BJ (cell line): ENCODE results near the gene DOCK4. TPM values are rescaled to one million over a fixed set of nuclear protein-coding genes. Genes with fewer than 3 reads are reported as not detected.

Source experiments
- CTCF ChIA-PET: fragments of 350-600 bp; formaldehyde crosslinking; extraction: SDS; loops from one replicate; lab custom pipeline; 2021; ENCODE audit warnings: antibody characterized with exemption, inconsistent platforms; lab: Yijun Ruan, JAX
- POLR2A ChIA-PET: fragments of 300-600 bp; sonication (Branson Sonifier 250); formaldehyde crosslinking; extraction: SDS; loops from one replicate; lab custom pipeline; 2021; ENCODE audit warnings: antibody characterized with exemption; lab: Charles Lee
- DNase-seq: peaks from one replicate; pipeline ENCODE4 v3.0.0-alpha.2; 2011; ENCODE audit warnings: low read depth
- H3K27me3 ChIP-seq: 2 replicates; pipeline ENCODE4 v1.6.0; 2011; ENCODE audit warnings: low read length; ENCODE audit not compliant: control insufficient read depth, insufficient read depth
- H3K36me3 ChIP-seq: 2 replicates; pipeline ENCODE4 v1.5.1; 2011; ENCODE audit warnings: low read length; ENCODE audit not compliant: control insufficient read depth, insufficient read depth
- H3K4me3 ChIP-seq: 2 replicates; pipeline ENCODE4 v1.5.1; 2011; ENCODE audit warnings: low read depth, mild to moderate bottlenecking, control low read depth, low read length
- polyA plus RNA-seq: library from polyadenylated mRNA; depleted of rRNA; stranded (reverse); fragments of >200 nt; gene quantifications from 2 replicates; pipeline ENCODE4 v1.2.3, GENCODE V29; 2011
- TF ChIP-seq, protein P1 (sequence below): IDR thresholded peaks from 2 replicates; pipeline ENCODE4 v1.5.1; 2011; ENCODE audit warnings: low read depth, mild to moderate bottlenecking, control low read depth, inconsistent platforms, low read length, moderate library complexity; ENCODE audit not compliant: insufficient read depth

The DOCK4 gene
- polyA plus RNA-seq, 1 experiment = 0.15 TPM

DNA sequence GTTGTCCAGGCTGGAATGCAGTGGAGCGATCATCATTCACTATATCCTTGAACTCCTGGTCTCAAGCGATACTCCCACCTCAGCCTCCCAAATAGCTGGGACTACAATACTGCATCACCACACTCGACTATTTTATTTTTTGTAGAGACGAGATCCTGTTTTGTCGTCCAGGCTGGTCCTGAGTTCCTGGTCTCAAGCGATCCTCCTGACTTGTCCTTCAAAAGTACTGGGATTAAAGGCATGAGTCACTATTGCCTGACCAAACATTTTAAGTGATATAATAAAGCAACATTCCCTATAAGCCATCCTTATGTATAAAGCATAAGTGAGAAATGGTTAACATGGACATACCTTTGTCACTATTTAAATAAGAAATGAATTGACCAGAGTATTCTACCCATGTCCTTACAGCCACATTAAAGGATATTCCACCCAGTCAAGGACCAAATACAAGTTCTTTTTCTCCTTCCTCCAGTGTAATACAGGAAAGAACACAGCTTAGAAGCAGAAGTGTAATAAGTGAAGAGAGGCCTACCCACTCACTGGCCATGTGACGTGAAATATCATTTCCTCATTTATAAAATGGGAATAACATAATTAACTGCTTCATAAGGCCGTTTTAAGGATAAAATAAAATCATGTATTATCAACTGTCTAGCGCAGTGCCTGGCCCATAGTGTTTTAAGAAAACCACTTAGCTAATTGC lies 82.0 kb downstream of the DOCK4 start:
- CTCF ChIA-PET = interaction anchor here (1.1 kb wide), 1 partner anchor 12 kb away, joined by 3 read pairs; no protein-coding TSS in a partner anchor
- no peak for DNase-seq
- TF ChIP-seq, protein P1, sequence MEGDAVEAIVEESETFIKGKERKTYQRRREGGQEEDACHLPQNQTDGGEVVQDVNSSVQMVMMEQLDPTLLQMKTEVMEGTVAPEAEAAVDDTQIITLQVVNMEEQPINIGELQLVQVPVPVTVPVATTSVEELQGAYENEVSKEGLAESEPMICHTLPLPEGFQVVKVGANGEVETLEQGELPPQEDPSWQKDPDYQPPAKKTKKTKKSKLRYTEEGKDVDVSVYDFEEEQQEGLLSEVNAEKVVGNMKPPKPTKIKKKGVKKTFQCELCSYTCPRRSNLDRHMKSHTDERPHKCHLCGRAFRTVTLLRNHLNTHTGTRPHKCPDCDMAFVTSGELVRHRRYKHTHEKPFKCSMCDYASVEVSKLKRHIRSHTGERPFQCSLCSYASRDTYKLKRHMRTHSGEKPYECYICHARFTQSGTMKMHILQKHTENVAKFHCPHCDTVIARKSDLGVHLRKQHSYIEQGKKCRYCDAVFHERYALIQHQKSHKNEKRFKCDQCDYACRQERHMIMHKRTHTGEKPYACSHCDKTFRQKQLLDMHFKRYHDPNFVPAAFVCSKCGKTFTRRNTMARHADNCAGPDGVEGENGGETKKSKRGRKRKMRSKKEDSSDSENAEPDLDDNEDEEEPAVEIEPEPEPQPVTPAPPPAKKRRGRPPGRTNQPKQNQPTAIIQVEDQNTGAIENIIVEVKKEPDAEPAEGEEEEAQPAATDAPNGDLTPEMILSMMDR = no peak

DNA sequence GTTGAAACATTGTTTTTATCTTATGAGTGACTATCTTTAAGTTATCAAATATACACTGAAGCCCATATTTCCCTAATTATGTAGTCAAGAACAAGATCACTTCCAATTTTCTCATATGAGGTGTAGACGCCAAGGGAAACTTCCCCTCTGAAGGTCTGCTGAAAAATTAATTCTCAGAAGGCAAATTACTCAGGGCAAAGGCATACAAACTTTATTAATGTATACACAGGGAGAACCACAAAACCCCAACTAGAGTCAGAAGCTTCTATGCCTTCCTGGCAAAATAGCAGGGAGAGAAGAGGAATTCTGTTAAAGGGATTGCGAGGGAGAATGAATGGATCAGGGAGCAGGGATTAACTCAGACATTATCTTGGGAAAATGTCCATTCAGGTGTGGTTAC lies 83.4 kb downstream of the DOCK4 start:
- DNase-seq = no peak
- TF ChIP-seq, protein P1 = no peak
- POLR2A ChIA-PET = no interaction called here
- Histone ChIP-seq H3K4me3 (no peak overlapping the region), H3K27me3 (no peaks in the 10 kb centered on the region), H3K36me3 (no peaks in the 10 kb centered on the region)
- CTCF ChIA-PET = no interaction called here

More for the DNA sequence above, 82.0 kb downstream of the DOCK4 start:
- Histone ChIP-seq H3K4me3 (no peak overlapping the region), H3K27me3 (no peaks in the 10 kb centered on the region), H3K36me3 (no peaks in the 10 kb centered on the region)
- POLR2A ChIA-PET = no interaction called here

DNA sequence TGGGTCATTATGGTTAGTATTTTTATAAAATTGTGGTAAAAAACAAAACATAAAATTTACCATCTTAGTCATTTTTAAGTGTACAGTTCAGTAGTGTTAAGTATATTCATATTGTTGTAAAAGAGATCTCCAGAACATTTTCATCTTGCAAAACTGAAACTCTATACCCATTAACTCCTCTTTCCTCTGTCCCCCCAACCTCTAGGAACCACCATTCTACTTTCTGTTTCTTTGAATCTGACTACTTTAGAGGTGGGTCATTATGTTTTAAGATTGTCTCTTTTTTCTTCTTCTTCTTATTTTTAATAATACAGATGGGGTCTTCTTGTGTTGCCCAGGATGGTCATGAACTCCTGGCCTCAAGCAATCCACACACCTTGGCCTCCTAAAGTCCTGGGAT lies 84.1 kb downstream of the DOCK4 start:
- CTCF ChIA-PET = no interaction called here
- TF ChIP-seq, protein P1 = no peak

DNA sequence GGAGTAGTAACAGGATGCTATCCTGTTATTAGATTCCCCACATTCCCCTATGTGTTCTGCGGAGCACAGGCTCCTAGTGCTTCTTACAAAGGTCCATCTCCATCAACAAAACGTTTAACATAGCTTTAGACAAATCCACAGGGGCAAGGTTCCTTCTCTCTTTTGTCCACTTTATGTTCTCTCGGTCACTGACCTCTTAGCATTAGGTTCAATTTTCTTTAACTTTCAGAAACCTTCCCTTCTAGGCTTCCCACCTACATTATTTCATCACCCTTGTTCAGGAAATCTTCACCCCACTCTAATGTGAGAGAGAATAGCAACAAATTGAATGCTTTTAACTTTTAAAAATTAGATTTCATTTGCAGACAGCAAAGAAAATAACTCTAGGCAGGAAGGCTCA lies 84.9 kb downstream of the DOCK4 start:
- H3K4me3 ChIP-seq = no peak overlapping the region
- ChIA-PET CTCF (no interaction called here), POLR2A (no interaction called here)
- no peaks in the 10 kb centered on the region for H3K27me3 ChIP-seq
- TF ChIP-seq, protein P1 = no peak
- H3K36me3 ChIP-seq = no peaks in the 10 kb centered on the region
- DNase-seq = no peak

More for the DNA sequence above, 84.1 kb downstream of the DOCK4 start:
- Histone ChIP-seq H3K27me3 (no peaks in the 10 kb centered on the region), H3K36me3 (no peaks in the 10 kb centered on the region), H3K4me3 (no peak overlapping the region)
- POLR2A ChIA-PET = no interaction called here
- DNase-seq = no peak

- no peaks in the 10 kb centered on the region for H3K27me3 ChIP-seq
- CTCF ChIA-PET = no interaction called here
- DNase-seq = no peak
These were observed 85.4 kb downstream of the DOCK4 start for GRCh38 chr7:112120696-112121217.

More at GRCh38 chr7:112120696-112121217, 85.4 kb downstream of the DOCK4 start:
- POLR2A ChIA-PET = no interaction called here
- TF ChIP-seq, protein P1 = no peak
- Histone ChIP-seq H3K4me3 (no peak overlapping the region), H3K36me3 (no peaks in the 10 kb centered on the region)
